22Rv1 (cell line): ENCODE measurements around the gene TSPAN1.

Experiments
- CTCF ChIP-seq: fragments of 450-650 bp; IDR thresholded peaks from 2 replicates; pipeline ENCODE4 v1.5.1; 2017; ENCODE audit warnings: mild to moderate bottlenecking
- ZFX ChIP-seq: fragments of 450-650 bp; IDR thresholded peaks from 2 replicates; pipeline ENCODE4 v1.6.1; 2017; ENCODE audit warnings: antibody characterized with exemption, borderline replicate concordance

- TF ChIP-seq CTCF = no peak
- TF ChIP-seq ZFX = no peak
These were observed 41.7 kb upstream of the TSPAN1 start for GRCh38 chr1:46133181-46133658.
